A549 treated with CpdA at 1 μM for 4 hours (cell line): ENCODE results near the gene GALR2. TPM values are rescaled to one million over a fixed set of nuclear protein-coding genes. Genes with fewer than 3 reads are reported as not detected.

Experiments used
- total RNA-seq: library from RNA; stranded (reverse); fragments of 200-300 nt; extraction: Qiagen RNA extraction; gene quantifications from 5 replicates; pipeline ENCODE4 v1.2.3, GENCODE V29; 2022; ENCODE audit warnings: low read depth

The GALR2 gene
- total RNA-seq: 0.77 to 1.7 TPM (median 1.4 TPM) in 5 replicates

GRCh38 chr17:76074390-76075363 is at the start of gene GALR2:
Gene GALR2, plus strand, starts transcription at chr17:76074781. Its CDS starts 103 bp downstream, at chr17:76074884.

GRCh38 chr17:76027159-76027839 is 47.3 kb upstream of the GALR2 start, which contains the start of gene EVPL:
Gene EVPL, minus strand, starts transcription at chr17:76027306. Its CDS starts 108 bp downstream, at chr17:76027198.

GRCh38 chr17:76072148-76072858 is 2.3 kb upstream of the GALR2 start, which contains the start of gene SRP68:
Gene SRP68, minus strand, starts transcription at chr17:76072517. Its CDS starts 26 bp downstream, at chr17:76072491.

DNA sequence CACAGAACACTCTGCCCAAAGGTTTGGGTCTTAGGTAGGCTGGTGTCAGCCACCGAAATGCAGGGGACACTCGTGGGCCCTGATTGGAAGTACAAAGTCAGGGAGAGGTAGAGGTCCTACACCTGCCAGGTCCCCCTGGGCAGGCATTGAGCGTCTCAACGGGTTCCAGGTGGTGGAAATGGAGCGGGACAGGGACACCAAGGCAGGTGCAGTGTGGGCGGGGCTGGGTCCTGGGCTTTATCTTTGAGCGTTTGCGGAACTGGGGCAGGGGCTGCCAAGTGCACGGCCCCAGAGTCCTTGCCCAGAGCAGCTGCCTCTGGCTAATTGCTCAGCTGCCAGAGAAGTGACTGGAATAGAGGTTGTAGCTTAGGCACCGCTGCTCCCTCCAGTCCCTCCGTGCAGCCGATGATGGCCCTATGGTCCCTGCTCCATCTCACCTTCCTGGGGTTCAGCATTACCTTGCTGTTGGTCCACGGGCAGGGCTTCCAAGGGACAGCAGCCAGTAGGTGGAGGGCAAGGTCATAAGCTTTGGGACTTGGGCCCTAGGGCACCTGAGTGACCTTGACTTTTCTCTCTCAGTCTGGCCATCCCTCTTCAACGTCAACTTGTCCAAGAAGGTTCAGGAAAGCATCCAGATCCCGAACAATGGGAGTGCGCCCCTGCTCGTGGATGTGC is 4.4 kb downstream of the GALR2 start, which contains the start of gene ZACN:
Gene ZACN, plus strand, starts transcription at position 323 of the 675 bp plus-strand sequence. Its CDS starts 83 bp downstream, at position 406.

GRCh38 chr17:76103274-76104139 is 28.9 kb downstream of the GALR2 start, which contains the start of gene EXOC7:
Gene EXOC7, minus strand, starts transcription at chr17:76103787. Its CDS starts 95 bp downstream, at chr17:76103692.

Other genes with a start within 250 kb of the GALR2 start
- gene UNC13D, start 230.4 kb upstream of the GALR2 start, total RNA-seq: 2.9 to 5.0 TPM (median 4.2 TPM) in 5 replicates
- gene WBP2, start 219.4 kb upstream of the GALR2 start, total RNA-seq: 93.8 to 114 TPM (median 97.0 TPM) in 5 replicates
- gene TRIM47, start 196.2 kb upstream of the GALR2 start, total RNA-seq: 105 to 184 TPM (median 149 TPM) in 5 replicates
- 31.8 to 44.1 TPM (median 37.8 TPM) in 5 replicates for gene TRIM65, start 177.8 kb upstream of the GALR2 start, total RNA-seq
- 101 to 130 TPM (median 117 TPM) in 5 replicates for gene MRPL38, start 169.9 kb upstream of the GALR2 start, total RNA-seq
- gene FBF1, start 133.7 kb upstream of the GALR2 start, total RNA-seq: 7.9 to 11.2 TPM (median 8.6 TPM) in 5 replicates
- gene ACOX1, start 95.6 kb upstream of the GALR2 start, total RNA-seq: 13.1 to 17.1 TPM (median 15.3 TPM) in 5 replicates
- 22.4 to 27.3 TPM (median 24.9 TPM) in 5 replicates for gene TEN1, start 95.5 kb upstream of the GALR2 start, total RNA-seq
- 3.7 to 5.7 TPM (median 5.2 TPM) in 5 replicates for gene CDK3, start 73.9 kb upstream of the GALR2 start, total RNA-seq
- 11.9 to 17.5 TPM (median 15.2 TPM) in 5 replicates for gene EVPL, start 47.5 kb upstream of the GALR2 start, total RNA-seq
- 86.5 to 92.3 TPM (median 88.2 TPM) in 5 replicates for gene SRP68, start 2.3 kb upstream of the GALR2 start, total RNA-seq
- 0.40 to 0.76 TPM (median 0.59 TPM) in 5 replicates for gene ZACN, start 4.4 kb downstream of the GALR2 start, total RNA-seq
- gene EXOC7, start 29.0 kb downstream of the GALR2 start, total RNA-seq: 57.6 to 70.2 TPM (median 67.2 TPM) in 5 replicates
- 0.23 to 0.40 TPM (median 0.30 TPM) in 5 replicates for gene FOXJ1, start 66.5 kb downstream of the GALR2 start, total RNA-seq
- 5.4 to 10.6 TPM (median 6.3 TPM) in 5 replicates for gene RNF157, start 165.7 kb downstream of the GALR2 start, total RNA-seq
- gene UBALD2, start 190.6 kb downstream of the GALR2 start, total RNA-seq: 50.3 to 85.3 TPM (median 81.5 TPM) in 5 replicates
- gene QRICH2, start 233.5 kb downstream of the GALR2 start, total RNA-seq: 0.91 to 2.4 TPM (median 1.1 TPM) in 5 replicates